H9 (cell line): Measurements from ENCODE around the gene FARS2. TPM values are rescaled to one million over a fixed set of nuclear protein-coding genes. Genes with fewer than 3 reads are reported as not detected.

Experiments used
- DNase-seq: peaks from one replicate; pipeline ENCODE4 v3.0.0-alpha.2; 2017
- H2AFZ ChIP-seq: one replicate; pipeline ENCODE4 v1.6.1; 2013; ENCODE audit warnings: mild to moderate bottlenecking, low read length, control low read depth, moderate library complexity
- H2AK5ac ChIP-seq: 2 replicates; pipeline ENCODE4 v1.6.1; 2013; ENCODE audit warnings: low read length, control low read depth, mixed read lengths; ENCODE audit not compliant: insufficient read length
- H2BK120ac ChIP-seq: one replicate; pipeline ENCODE4 v1.6.1; 2013; ENCODE audit warnings: low read depth, mild to moderate bottlenecking, low read length, control low read depth, inconsistent platforms; ENCODE audit not compliant: poor library complexity, severe bottlenecking
- H2BK12ac ChIP-seq: 2 replicates; pipeline ENCODE4 v1.6.1; 2013; ENCODE audit warnings: low read length, control low read depth, mixed read lengths, low read depth; ENCODE audit not compliant: insufficient read length
- H2BK15ac ChIP-seq: 2 replicates; pipeline ENCODE4 v1.6.1; 2013; ENCODE audit warnings: low read depth, low read length, control low read depth
- H2BK20ac ChIP-seq: one replicate; pipeline ENCODE4 v1.6.1; 2013; ENCODE audit warnings: low read depth, mild to moderate bottlenecking, low read length, control low read depth, inconsistent platforms; ENCODE audit not compliant: poor library complexity, severe bottlenecking
- H2BK5ac ChIP-seq: 2 replicates; pipeline ENCODE4 v1.6.1; 2013; ENCODE audit warnings: low read length, control low read depth, mixed read lengths; ENCODE audit not compliant: insufficient read length
- H3K14ac ChIP-seq: 2 replicates; pipeline ENCODE4 v1.6.1; 2013; ENCODE audit warnings: low read length, control low read depth; ENCODE audit not compliant: insufficient read depth
- H3K18ac ChIP-seq: 2 replicates; pipeline ENCODE4 v1.6.1; 2013; ENCODE audit warnings: low read depth, mild to moderate bottlenecking, mixed read lengths, low read length, control low read depth; ENCODE audit not compliant: insufficient read length
- H3K23ac ChIP-seq: 2 replicates; pipeline ENCODE4 v1.6.1; 2013; ENCODE audit warnings: low read length, control low read depth, mixed read lengths, low read depth; ENCODE audit not compliant: insufficient read length
- H3K23me2 ChIP-seq: 2 replicates; pipeline ENCODE4 v1.6.1; 2013; ENCODE audit warnings: low read depth, mild to moderate bottlenecking, mixed read lengths, low read length, control low read depth; ENCODE audit not compliant: insufficient read length, poor library complexity, severe bottlenecking
- H3K27ac ChIP-seq: 2 replicates; pipeline ENCODE4 v1.5.1; 2013; ENCODE audit warnings: low read length, control low read depth, mixed read lengths, low read depth; ENCODE audit not compliant: insufficient read length
- H3K27me3 ChIP-seq: 2 replicates; pipeline ENCODE4 v1.6.1; 2013; ENCODE audit warnings: low read length, control low read depth, inconsistent platforms; ENCODE audit not compliant: insufficient read depth
- H3K4ac ChIP-seq: 2 replicates; pipeline ENCODE4 v1.6.1; 2013; ENCODE audit warnings: low read depth, mild to moderate bottlenecking, control low read depth, inconsistent platforms, low read length, moderate library complexity
- H3K4me1 ChIP-seq: 2 replicates; pipeline ENCODE4 v1.6.1; 2013; ENCODE audit warnings: low read length, control low read depth, inconsistent platforms; ENCODE audit not compliant: insufficient read depth
- H3K4me2 ChIP-seq: 2 replicates; pipeline ENCODE4 v1.6.1; 2013; ENCODE audit warnings: low read length, control low read depth, mixed read lengths; ENCODE audit not compliant: insufficient read length, insufficient read depth
- H3K56ac ChIP-seq: 2 replicates; pipeline ENCODE4 v1.6.1; 2013; ENCODE audit warnings: low read depth, mild to moderate bottlenecking, mixed read lengths, low read length, control low read depth; ENCODE audit not compliant: insufficient read length
- H3K79me1 ChIP-seq: 2 replicates; pipeline ENCODE4 v1.6.1; 2013; ENCODE audit warnings: low read depth, mild to moderate bottlenecking, moderate library complexity, low read length, control low read depth, inconsistent platforms; ENCODE audit not compliant: insufficient read depth, poor library complexity, severe bottlenecking
- H3K79me2 ChIP-seq: 2 replicates; pipeline ENCODE4 v1.6.1; 2013; ENCODE audit warnings: low read length, control low read depth, inconsistent platforms; ENCODE audit not compliant: insufficient read depth
- H3K9ac ChIP-seq: 2 replicates; pipeline ENCODE4 v1.6.1; 2013; ENCODE audit warnings: low read length, control low read depth, mixed read lengths; ENCODE audit not compliant: insufficient read length; ENCODE audit errors: extremely low read depth
- H3K9me3 ChIP-seq: one replicate; pipeline ENCODE4 v1.6.1; 2013; ENCODE audit warnings: low read depth, low read length, inconsistent platforms; ENCODE audit not compliant: control insufficient read depth
- H3T11ph ChIP-seq: one replicate; pipeline ENCODE4 v1.6.1; 2013; ENCODE audit warnings: mild to moderate bottlenecking, low read length, control low read depth, inconsistent platforms
- H4K20me1 ChIP-seq: one replicate; pipeline ENCODE4 v1.6.1; 2013; ENCODE audit not compliant: control insufficient read depth, insufficient read length, insufficient read depth
- H4K5ac ChIP-seq: 2 replicates; pipeline ENCODE4 v1.6.1; 2013; ENCODE audit warnings: low read depth, mild to moderate bottlenecking, mixed read lengths, low read length, control low read depth; ENCODE audit not compliant: insufficient read length
- H4K8ac ChIP-seq: replicated peaks from 2 replicates; pipeline ENCODE4 v1.6.1; 2013; ENCODE audit warnings: low read length, control low read depth, mixed read lengths, low read depth; ENCODE audit not compliant: insufficient read length
- H4K91ac ChIP-seq: 2 replicates; pipeline ENCODE4 v1.6.1; 2013; ENCODE audit warnings: low read depth, mild to moderate bottlenecking, moderate library complexity, mixed read lengths, low read length, control low read depth; ENCODE audit not compliant: insufficient read length
- H3K27ac Mint-ChIP-seq, 3 experiments: 2 replicates in 2 of 3; 3 replicates in 1 of 3; pipeline ENCODE4 v1.8.0; 2020 to 2021; ENCODE audit warnings: mixed read lengths in 3 of 3, mild to moderate bottlenecking in 1 of 3, moderate library complexity in 1 of 3
- H3K27me3 Mint-ChIP-seq: 2 replicates; pipeline ENCODE4 v1.8.0; 2021; ENCODE audit warnings: low read depth, mild to moderate bottlenecking, moderate library complexity, mixed read lengths
- H3K36me3 Mint-ChIP-seq, 3 experiments: 2 replicates in 2 of 3; 3 replicates in 1 of 3; pipeline ENCODE4 v1.8.0; 2020 to 2021; ENCODE audit warnings: low read depth in 3 of 3, mixed read lengths in 3 of 3; ENCODE audit not compliant: insufficient read depth in 1 of 3
- H3K4me1 Mint-ChIP-seq, 2 experiments: 2 replicates each; pipeline ENCODE4 v1.8.0; 2020; ENCODE audit warnings: mixed read lengths in 2 of 2
- H3K4me3 Mint-ChIP-seq, 2 experiments: 2 replicates in 1 of 2; 3 replicates in 1 of 2; pipeline ENCODE4 v1.8.0; 2020 to 2021; ENCODE audit warnings: mild to moderate bottlenecking in 2 of 2, mixed read lengths in 2 of 2, moderate library complexity in 1 of 2
- H3K9me3 Mint-ChIP-seq, 2 experiments: 2 replicates in 1 of 2; 3 replicates in 1 of 2; pipeline ENCODE4 v1.8.0; 2020; ENCODE audit warnings: mild to moderate bottlenecking in 2 of 2, mixed read lengths in 2 of 2, moderate library complexity in 1 of 2
- CTCF ChIP-seq: fragments of 200-600 bp; sonication (generic); conservative IDR thresholded peaks from 3 replicates; pipeline ENCODE4 v1.8.0; 2021; ENCODE audit warnings: antibody characterized with exemption, mild to moderate bottlenecking
- WGBS: extraction: QIAGEN DNeasy Blood & Tissue Kit; methylation state at CpG from one replicate; pipeline ENCODE4 v1.1.7; 2013; ENCODE audit warnings: missing lambda C conversion rate, low lambda C conversion rate, mixed read lengths; ENCODE audit not compliant: insufficient read length; ENCODE audit errors: extremely low coverage; 5-methylcytosine and 5-hydroxymethylcytosine counted together
- total RNA-seq: library from RNA; stranded (reverse); gene quantifications from 2 replicates; pipeline ENCODE4 v1.2.1, GENCODE V29; 2021

The FARS2 gene
- total RNA-seq, 1 experiment from 2014 or later: 8.5 TPM

GRCh38 chr6:5729813-5730517, 468.7 kb downstream of the FARS2 start:
- Histone ChIP-seq H2BK15ac (no peak overlapping the region), H2BK5ac (no peak overlapping the region), H3K27ac (no peak overlapping the region), H3K14ac (no peak overlapping the region), H2BK20ac (no peak overlapping the region), H2BK12ac (no peak overlapping the region), H3K4me1 (no peaks in the 10 kb centered on the region), H3T11ph (no peak overlapping the region), H3K4ac (no peak overlapping the region), H4K20me1 (no peaks in the 10 kb centered on the region), H4K91ac (no peak overlapping the region), H3K18ac (no peak overlapping the region), H3K4me2 (no peak overlapping the region), H2AK5ac (no peak overlapping the region), H3K79me1 (no peaks in the 10 kb centered on the region), H3K23ac (no peak overlapping the region), H3K9ac (no peak overlapping the region), H2AFZ (no peak overlapping the region), H3K27me3 (no peaks in the 10 kb centered on the region), H4K5ac (no peak overlapping the region), H3K56ac (no peak overlapping the region), H3K79me2 (no peaks in the 10 kb centered on the region), H2BK120ac (no peak overlapping the region), H4K8ac (no peak overlapping the region), H3K9me3 (no peaks in the 10 kb centered on the region), H3K23me2 (no peaks in the 10 kb centered on the region)
- TF ChIP-seq CTCF: peak; percentile 34; the same call in 1 of the 3 replicates
- Mint-ChIP-seq H3K4me1 (peaks cover 15 to 18% of the 10 kb centered on the region in 2 experiments), H3K27ac (no peak overlapping the region), H3K9me3 (no peaks in the 10 kb centered on the region), H3K36me3 (no peaks in the 10 kb centered on the region), H3K27me3 (no peaks in the 10 kb centered on the region; the same call in 1 of the 2 replicates), H3K4me3 (no peak overlapping the region)
- DNase-seq: no peak
- WGBS: no CpG with 5 or more reads among the region's 4 CpGs
